ENCODE results near the gene DMBX1.

DNA sequence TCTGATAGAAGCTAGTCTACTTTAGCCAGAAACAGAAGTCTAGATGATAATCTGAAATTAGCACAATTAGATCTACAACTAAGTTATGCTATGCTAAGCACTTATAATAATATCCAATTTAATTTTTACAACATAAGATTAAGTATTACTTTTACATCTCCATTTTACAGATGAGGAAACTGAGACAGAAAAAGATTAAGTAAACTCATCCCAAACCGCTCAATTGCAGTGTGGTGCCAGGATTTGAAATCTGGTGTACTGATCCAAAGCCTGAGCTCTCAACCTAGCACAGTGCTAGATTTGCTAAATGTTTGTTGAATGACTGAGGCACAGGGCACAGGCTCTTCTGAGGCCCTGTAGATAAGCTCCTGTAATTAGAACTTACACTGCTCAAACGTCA, 48.0 kb downstream of the DMBX1 start:
- TF ChIP-seq, protein P1, sequence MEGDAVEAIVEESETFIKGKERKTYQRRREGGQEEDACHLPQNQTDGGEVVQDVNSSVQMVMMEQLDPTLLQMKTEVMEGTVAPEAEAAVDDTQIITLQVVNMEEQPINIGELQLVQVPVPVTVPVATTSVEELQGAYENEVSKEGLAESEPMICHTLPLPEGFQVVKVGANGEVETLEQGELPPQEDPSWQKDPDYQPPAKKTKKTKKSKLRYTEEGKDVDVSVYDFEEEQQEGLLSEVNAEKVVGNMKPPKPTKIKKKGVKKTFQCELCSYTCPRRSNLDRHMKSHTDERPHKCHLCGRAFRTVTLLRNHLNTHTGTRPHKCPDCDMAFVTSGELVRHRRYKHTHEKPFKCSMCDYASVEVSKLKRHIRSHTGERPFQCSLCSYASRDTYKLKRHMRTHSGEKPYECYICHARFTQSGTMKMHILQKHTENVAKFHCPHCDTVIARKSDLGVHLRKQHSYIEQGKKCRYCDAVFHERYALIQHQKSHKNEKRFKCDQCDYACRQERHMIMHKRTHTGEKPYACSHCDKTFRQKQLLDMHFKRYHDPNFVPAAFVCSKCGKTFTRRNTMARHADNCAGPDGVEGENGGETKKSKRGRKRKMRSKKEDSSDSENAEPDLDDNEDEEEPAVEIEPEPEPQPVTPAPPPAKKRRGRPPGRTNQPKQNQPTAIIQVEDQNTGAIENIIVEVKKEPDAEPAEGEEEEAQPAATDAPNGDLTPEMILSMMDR (conservative IDR thresholded peaks at IDR 0.05; ENCODE audit: low read length) = no peak
- TF ChIP-seq EZH2phosphoT487 (IDR thresholded peaks at IDR 0.05; ENCODE audit: borderline replicate concordance, low read depth, low read length) = no peak

Data from OCI-LY7 (cell line).